Uterus (tissue), 4 donors: ENCODE results near the gene AK2. TPM values are rescaled to one million over a fixed set of nuclear protein-coding genes. Genes with fewer than 3 reads are reported as not detected.
"Not testable (repeated sequence)": the region's sequence is repeated elsewhere in the genome, so short reads cannot be mapped to it uniquely, and the experiment has no call there.

Experiments
- DNase-seq, 2 donors: peaks; one replicate each; pipeline ENCODE4 v3.0.0-alpha.2; 2019 to 2020
- H3K27ac ChIP-seq, 2 donors: fragments of 200-600 bp; sonication (generic); 1 replicate in 1 of 2; 2 replicates in 1 of 2; pipeline ENCODE4 v1.5.1; 2016 to 2018
- H3K27me3 ChIP-seq, 2 donors: fragments of 200-600 bp; sonication (generic); one replicate each; pipeline ENCODE4 v1.5.1; 2018 to 2019; ENCODE audit warnings: control low read depth in 1 of 2
- H3K36me3 ChIP-seq, 2 donors: fragments of 200-600 bp; sonication (generic); one replicate each; pipeline ENCODE4 v1.5.1; 2019; ENCODE audit warnings: control low read depth in 1 of 2
- H3K4me1 ChIP-seq, 2 donors: fragments of 200-600 bp; sonication (generic); one replicate each; pipeline ENCODE4 v1.5.1; 2018 to 2019; ENCODE audit warnings: control low read depth in 1 of 2
- H3K4me3 ChIP-seq, 2 donors: fragments of 200-600 bp; sonication (generic); 1 replicate in 1 of 2; 2 replicates in 1 of 2; pipeline ENCODE4 v1.5.1; 2018 to 2019; ENCODE audit warnings: mild to moderate bottlenecking in 1 of 2
- H3K9me3 ChIP-seq, 2 donors: fragments of 200-600 bp; sonication (generic); one replicate each; pipeline ENCODE4 v1.5.1; 2019; ENCODE audit warnings: control low read depth in 1 of 2
- POLR2A ChIP-seq, 2 donors: fragments of 450-650 bp; IDR thresholded peaks; one replicate each; pipeline ENCODE4 v1.6.1; 2016; ENCODE audit warnings: antibody characterized with exemption in 2 of 2, mild to moderate bottlenecking in 1 of 2, moderate library complexity in 1 of 2
- intact Hi-C: fragments of 100-400 bp; cut with DNase I; formaldehyde crosslinking; loops from one replicate; pipeline ENCODE4 v1.15.1; 2023; ENCODE audit warnings: low total_unique reads
- total RNA-seq, 4 donors: library from RNA; depleted of rRNA in 3 of 4; stranded (reverse); fragments of >200 nt in 3 of 4; gene quantifications; one replicate each; pipeline versions ENCODE4 v1.1.0 to v1.2.4, GENCODE V29; 2014 to 2023
- TF ChIP-seq, protein P1 (sequence below), 4 experiments: fragments of 200-600 bp in 2 of 4; fragments of 450-650 bp in 2 of 4; sonication (generic) in 2 of 4; IDR thresholded peaks; one replicate each; pipeline ENCODE4 v1.5.1; 2016 to 2019; ENCODE audit warnings: antibody characterized with exemption in 4 of 4, mild to moderate bottlenecking in 2 of 4, moderate library complexity in 1 of 4
- donor health status: DM: yes; HTN: yes; CAD: no.

The AK2 gene
- total RNA-seq, 4 donors from 2014 or later, result 47.6 to 126 (median 89.2) TPM

DNA sequence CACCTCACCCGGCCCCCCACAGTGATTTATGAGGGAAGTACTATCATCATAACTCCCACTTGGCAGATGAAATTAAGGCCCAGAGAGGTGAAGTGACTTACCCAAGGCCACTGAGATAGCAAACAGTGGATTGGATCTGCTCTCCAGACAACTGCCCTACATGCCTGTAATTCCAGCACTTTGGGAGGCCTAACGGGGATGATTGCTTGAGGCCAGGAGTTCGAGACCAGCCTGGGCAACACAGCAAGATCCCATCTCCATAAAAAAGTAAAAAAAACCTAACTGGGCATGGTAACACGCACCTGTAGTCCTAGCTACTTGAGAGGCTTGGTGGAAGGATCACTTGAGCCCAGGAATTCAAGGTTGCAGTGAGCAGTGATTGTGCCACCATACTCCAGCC, 57.8 kb downstream of the AK2 start:
- Histone ChIP-seq H3K4me1 (no peaks in the 10 kb centered on the region), H3K36me3 (no peaks in the 10 kb centered on the region), H3K27ac (no peak overlapping the region), H3K27me3 (no peaks in the 10 kb centered on the region), H3K9me3 (no peaks in the 10 kb centered on the region), H3K4me3 (no peak overlapping the region)
- no peak for DNase-seq
- TF ChIP-seq POLR2A (IDR thresholded peaks at IDR 0.05), result no peak
- TF ChIP-seq, protein P1, sequence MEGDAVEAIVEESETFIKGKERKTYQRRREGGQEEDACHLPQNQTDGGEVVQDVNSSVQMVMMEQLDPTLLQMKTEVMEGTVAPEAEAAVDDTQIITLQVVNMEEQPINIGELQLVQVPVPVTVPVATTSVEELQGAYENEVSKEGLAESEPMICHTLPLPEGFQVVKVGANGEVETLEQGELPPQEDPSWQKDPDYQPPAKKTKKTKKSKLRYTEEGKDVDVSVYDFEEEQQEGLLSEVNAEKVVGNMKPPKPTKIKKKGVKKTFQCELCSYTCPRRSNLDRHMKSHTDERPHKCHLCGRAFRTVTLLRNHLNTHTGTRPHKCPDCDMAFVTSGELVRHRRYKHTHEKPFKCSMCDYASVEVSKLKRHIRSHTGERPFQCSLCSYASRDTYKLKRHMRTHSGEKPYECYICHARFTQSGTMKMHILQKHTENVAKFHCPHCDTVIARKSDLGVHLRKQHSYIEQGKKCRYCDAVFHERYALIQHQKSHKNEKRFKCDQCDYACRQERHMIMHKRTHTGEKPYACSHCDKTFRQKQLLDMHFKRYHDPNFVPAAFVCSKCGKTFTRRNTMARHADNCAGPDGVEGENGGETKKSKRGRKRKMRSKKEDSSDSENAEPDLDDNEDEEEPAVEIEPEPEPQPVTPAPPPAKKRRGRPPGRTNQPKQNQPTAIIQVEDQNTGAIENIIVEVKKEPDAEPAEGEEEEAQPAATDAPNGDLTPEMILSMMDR (IDR thresholded peaks at IDR 0.05), result no peak
- intact Hi-C loops, result no loop called here

DNA sequence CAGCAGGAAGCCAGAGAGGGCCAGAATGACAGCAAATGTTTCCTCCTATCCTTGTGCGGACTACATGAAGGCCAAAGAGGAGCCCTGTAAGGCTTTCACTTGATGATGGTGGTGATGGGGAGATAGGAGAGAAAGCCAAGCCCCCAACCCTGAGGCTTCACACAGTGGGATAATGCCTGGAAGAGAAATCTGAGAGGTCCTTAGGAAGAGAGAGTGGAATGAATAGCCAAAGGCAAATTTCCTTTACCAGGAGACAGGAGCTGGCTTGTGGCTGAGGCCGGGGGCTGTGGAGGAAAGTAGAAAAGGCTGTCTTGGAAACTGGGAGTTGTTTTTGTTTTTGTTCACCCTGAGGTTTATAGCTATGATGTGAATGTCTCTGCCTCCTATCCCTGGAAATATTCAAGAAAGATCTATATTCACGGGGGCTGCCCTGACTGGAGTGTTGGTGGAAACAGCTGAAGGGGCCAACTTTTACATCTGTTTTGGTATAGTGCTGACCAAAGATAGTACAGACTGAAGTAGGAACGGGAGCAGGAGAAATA, 59.1 kb downstream of the AK2 start:
- DNase-seq, result no peak
- TF ChIP-seq POLR2A (IDR thresholded peaks at IDR 0.05), result no peak
- TF ChIP-seq, protein P1 (IDR thresholded peaks at IDR 0.05), result no peak
- intact Hi-C loops, result no loop called here
- Histone ChIP-seq H3K9me3 (no peaks in the 10 kb centered on the region), H3K27ac (peak overlapping the region in 1 of 2 donors; percentile 33), H3K27me3 (no peaks in the 10 kb centered on the region), H3K36me3 (no peaks in the 10 kb centered on the region), H3K4me1 (no peaks in the 10 kb centered on the region), H3K4me3 (no peak overlapping the region)

DNA sequence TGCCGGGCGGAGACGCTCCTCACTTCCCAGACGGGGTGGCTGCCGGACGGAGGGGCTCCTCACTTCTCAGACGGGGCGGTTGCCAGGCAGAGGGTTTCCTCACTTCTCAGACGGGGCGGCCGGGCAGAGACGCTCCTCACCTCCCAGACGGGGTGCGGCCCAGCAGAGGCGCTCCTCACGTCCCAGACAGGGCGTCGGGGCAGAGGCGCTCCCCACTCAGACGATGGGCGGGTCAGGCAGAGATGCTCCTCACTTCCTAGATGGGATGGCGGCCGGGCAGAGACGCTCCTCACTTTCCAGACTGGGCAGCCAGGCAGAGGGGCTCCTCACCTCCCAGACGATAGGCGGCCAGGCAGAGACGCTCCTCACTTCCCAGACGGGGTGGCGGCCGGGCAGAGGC, 61.6 kb downstream of the AK2 start:
- DNase-seq, intact Hi-C loops: not testable (repeated sequence)

DNA sequence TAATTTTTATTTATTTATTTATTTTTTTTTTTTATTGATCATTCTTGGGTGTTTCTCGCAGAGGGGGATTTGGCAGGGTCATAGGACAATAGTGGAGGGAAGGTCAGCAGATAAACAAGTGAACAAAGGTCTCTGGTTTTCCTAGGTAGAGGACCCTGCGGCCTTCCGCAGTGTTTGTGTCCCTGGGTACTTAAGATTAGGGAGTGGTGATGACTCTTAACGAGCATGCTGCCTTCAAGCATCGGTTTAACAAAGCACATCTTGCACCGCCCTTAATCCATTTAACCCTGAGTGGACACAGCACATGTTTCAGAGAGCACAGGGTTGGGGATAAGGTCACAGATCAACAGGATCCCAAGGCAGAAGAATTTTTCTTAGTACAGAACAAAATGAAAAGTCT, 63.2 kb downstream of the AK2 start:
- H3K36me3 ChIP-seq, intact Hi-C loops, H3K27ac ChIP-seq, H3K9me3 ChIP-seq, H3K27me3 ChIP-seq, DNase-seq, H3K4me1 ChIP-seq: not testable (repeated sequence)
- peak overlapping the region; percentile 12 to 51 for H3K4me3 ChIP-seq

More for the DNA sequence above, 61.6 kb downstream of the AK2 start:
- not testable (repeated sequence) for H3K4me3 ChIP-seq, H3K36me3 ChIP-seq, H3K4me1 ChIP-seq, H3K27ac ChIP-seq, H3K27me3 ChIP-seq, H3K9me3 ChIP-seq

DNA sequence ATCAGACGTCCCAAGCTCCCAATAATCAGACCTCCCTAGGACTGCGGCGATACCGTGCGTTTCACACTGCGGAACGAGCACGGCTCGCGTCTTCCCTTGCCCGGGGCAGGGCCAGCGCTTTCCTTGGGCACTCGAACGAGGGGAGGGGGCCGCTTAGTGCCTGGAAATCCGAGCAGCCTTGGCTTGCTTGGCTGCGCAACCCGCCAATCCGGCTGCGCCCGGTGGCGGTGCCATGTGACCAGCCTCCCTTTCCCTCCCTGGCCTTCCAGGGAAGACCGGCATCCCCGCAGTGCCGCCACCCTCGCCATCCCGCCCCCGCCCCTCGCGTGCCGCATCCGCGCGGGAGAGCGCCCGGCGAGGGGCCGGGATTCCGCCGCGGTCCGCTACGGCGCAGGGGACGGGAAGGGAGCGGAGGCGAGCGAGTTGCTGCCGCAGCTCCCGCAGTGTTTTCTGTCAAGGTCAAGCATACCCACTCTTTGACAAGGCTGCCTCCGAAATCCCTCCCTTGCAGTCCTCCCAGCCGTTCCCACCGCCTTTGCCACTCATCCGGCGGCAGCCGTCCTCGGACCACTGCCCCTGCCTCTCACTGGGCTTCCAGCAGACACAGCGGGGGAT, 63.8 kb downstream of the AK2 start:
- intact Hi-C loops, result no loop called here
- no peak for TF ChIP-seq POLR2A (IDR thresholded peaks at IDR 0.05)
- TF ChIP-seq, protein P1 (IDR thresholded peaks at IDR 0.05), result no peak
- Histone ChIP-seq H3K9me3 (no peaks in the 10 kb centered on the region), H3K27me3 (no peaks in the 10 kb centered on the region), H3K4me3 (peak overlapping the region; percentile 12 to 51), H3K4me1 (no peaks in the 10 kb centered on the region), H3K27ac (no peak overlapping the region), H3K36me3 (no peaks in the 10 kb centered on the region)
- peak; percentile 40 to 45 for DNase-seq

DNA sequence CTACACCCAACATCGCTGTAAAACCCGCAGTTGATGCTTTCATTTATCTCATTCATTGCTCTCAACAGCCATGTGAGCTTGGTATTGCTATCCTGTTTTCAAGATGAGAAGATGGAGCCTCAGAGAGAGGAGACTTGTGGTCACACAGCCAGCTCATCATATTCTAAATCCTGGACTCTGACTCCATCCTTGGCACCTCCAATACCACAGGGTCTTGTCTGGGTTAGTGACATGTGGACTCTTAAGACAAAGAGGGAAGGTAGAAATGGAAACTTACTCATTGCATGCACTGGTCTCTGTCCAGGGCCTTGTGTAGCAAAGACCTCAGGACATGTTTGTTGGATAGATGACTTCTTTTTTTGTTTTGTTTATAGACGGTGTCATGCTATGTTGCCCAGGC, 65.1 kb downstream of the AK2 start:
- Histone ChIP-seq H3K36me3 (no peaks in the 10 kb centered on the region), H3K27ac (no peak overlapping the region), H3K27me3 (no peaks in the 10 kb centered on the region), H3K9me3 (no peaks in the 10 kb centered on the region), H3K4me1 (no peaks in the 10 kb centered on the region), H3K4me3 (no peak overlapping the region)
- intact Hi-C loops, result no loop called here
- DNase-seq, result no peak
- TF ChIP-seq, protein P1 (IDR thresholded peaks at IDR 0.05), result no peak
- TF ChIP-seq POLR2A (IDR thresholded peaks at IDR 0.05), result no peak
